ENCODE results near the gene GULP1.

GULP1 gene

DNA sequence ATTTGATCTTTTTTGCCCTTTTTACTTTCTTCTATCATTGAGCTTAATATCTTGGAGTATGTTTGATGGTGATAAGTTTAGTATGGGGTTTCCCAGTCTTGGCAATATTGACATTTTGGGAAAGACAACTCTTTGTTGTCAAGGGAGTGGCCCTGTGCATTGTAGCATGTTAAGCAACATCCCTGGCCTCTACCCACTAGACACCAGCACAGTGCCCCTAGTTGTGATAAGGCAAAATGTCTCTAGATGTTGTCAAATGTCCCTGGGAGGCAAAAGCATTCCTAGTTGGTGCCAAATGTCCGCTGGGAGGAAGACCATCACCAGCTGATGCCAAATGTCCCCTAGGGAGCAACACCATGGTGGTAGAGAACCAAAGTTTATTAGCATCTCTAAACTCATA lies 28.2 kb downstream of the GULP1 start:
- DNase-seq (ENCODE audit: low read depth), result no peak
- H3K4me3 ChIP-seq (ENCODE audit: low read depth, low read length), result no peak overlapping the region

DNA sequence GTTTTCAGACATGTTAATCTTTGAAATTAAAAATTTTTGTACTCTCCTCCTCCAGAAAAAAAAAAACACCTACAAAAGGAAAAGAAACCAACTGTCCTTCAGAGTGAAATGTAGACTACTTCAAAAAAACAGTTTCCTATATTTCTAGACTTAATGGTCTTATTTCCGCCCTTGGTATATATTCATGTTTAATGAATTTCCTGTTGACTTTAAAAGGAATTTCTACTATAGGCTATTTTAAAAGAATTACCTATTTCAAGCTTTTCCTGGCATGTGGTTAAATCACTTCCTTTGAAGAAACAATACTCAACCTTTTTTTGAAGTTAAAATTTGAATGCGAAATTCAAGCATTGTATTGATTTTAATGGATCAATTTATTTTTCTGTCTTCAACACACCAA lies 29.2 kb downstream of the GULP1 start:
- H3K4me3 ChIP-seq (ENCODE audit: low read depth, low read length), result no peak overlapping the region
- no peak for DNase-seq (ENCODE audit: low read depth)

DNA sequence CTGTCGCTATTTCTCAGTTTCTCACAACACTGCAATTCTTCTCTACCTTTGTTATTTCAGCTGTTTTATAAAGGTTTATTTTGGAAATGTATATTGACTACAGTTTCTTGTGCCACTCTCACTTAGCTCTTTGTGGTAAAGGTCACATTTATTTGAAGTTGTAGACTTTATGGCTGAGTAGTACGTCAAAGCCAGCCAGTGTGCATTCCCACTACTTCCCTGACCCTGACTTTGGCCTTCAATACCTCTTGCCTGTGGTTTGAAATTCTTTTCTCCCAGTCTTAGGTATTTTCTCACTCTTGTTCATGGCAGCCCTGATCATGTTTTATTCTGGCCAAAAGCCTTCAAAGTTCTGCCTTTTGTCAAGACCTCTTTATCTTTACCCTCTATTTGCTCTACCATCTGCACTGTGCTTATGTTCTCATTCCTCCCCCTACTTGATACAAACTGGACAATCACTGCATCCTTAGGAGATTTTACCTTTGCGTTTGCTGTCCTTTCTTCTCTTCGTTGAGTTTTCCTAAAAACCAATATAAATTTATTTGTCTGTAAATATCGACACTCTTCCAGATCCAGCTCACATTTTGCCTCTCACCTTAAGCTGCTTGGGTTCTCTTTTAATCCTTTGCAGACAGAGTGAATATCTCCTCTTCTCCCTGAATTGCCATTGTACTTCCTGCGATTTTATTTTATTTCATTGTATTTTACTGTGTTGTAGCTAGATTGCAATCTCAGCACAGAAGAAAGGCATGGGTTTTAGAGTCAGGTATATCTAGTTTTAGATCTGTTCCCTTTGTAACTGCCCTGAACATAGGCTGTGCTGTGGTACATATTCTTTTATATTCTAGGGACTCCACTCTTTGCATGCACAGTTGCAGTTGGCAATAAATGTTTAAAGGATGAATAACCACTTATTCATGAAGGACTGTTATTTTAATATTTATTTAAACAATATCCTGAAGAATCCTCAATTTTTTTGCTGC lies 31.2 kb downstream of the GULP1 start:
- H3K4me3 ChIP-seq (ENCODE audit: low read depth, low read length), result no peak overlapping the region
- DNase-seq (ENCODE audit: low read depth), result no peak

DNA sequence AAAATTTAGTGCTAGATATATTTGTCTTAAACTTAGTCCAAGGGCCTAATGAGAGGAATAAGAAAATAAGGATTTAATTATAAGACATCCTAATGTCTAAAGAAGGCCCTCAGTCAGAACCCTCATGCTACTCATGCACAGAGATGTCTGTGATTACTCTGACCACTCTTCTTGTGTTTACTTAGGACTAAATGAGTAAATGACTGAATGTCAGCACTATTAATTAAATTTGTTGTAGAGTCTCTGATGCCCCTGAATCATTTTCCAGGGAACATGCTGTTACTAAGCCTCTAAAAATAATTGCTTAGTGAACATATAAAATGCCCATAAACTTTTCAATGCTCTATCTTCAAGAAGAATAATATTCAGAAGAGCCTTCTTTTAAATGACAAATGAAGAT lies 32.4 kb downstream of the GULP1 start:
- DNase-seq (ENCODE audit: low read depth), result no peak
- no peak overlapping the region for H3K4me3 ChIP-seq (ENCODE audit: low read depth, low read length)

DNA sequence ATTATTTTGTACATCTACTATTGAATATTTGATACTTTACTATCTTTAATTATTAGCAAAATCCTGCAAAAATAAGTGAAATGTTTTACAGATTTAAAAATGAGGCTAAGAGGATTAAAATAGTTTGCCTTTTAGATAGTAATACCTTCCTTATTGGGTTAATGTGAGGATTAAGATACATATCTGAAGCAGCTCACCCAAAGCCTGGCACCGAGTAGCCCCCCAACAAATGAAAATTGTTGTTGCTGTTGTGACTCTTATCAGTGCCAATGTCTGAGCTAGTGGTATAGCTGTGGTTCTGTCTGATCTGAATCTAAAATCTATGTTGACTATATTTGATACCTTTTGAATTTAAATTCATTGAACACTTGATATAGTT lies 34.6 kb downstream of the GULP1 start:
- H3K4me3 ChIP-seq (ENCODE audit: low read depth, low read length), result no peak overlapping the region
- no peak for DNase-seq (ENCODE audit: low read depth)

DNA sequence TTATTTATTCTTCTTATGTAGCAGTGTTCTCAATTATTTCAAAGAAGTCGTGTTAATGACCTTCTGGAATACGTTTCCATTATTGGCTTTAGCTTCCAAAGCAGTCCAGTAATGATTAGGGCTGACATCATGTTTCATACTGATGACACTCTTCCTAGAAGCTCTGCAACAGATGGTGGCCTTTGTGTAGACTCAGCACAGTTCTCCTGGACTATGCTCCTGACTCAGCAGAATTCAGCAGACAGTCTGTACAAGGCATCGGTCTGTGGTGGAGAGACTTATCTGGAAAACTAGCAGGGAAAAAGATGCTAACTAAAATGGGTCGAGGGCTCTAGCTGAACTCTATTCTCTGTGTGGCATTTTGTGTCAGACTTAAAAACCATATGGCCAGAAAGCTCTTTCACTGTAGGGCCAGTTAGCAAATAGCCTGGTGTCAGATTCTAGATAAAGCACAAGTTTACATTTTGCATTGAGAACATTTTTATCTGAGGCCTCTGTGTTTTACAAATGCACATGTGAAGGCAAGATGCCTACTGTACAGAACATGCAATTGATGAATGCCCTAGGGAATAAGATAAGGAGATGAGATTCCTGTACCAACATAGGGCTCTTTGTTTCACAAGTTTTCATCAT lies 35.1 kb downstream of the GULP1 start:
- no peak overlapping the region for H3K4me3 ChIP-seq (ENCODE audit: low read depth, low read length)
- no peak for DNase-seq (ENCODE audit: low read depth)

DNA sequence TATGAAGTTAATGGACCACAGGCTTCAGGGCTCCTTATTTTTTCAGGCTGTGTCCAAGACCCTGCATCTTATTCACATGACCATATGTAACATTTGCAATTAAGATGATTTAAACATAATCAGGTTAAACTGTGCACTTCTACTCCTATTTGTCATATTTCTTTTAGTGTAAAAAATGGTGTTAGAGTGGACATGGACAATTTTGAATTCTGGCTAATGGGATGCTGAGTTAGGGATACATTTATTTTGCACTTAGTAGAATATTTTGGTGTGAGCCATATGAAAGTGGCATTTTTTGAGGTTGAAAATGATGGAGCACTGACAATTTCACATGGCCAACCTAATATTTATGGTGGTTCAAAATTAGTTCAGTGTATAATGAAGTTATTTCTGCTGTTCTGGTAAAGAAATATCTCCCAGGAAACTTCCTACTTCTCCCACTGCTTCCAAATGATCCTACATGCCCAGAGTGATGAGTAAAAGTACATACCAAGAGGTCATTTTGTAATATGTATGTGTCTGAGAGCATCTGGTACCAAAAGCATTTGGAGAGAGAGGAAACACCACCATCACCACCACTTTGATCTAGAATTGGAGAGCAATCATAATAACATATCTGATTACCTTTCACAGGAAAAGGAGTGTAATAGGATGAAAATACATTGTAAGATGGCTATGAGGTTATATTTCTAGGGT lies 36.0 kb downstream of the GULP1 start:
- no peak for DNase-seq (ENCODE audit: low read depth)
- no peak overlapping the region for H3K4me3 ChIP-seq (ENCODE audit: low read depth, low read length)

DNA sequence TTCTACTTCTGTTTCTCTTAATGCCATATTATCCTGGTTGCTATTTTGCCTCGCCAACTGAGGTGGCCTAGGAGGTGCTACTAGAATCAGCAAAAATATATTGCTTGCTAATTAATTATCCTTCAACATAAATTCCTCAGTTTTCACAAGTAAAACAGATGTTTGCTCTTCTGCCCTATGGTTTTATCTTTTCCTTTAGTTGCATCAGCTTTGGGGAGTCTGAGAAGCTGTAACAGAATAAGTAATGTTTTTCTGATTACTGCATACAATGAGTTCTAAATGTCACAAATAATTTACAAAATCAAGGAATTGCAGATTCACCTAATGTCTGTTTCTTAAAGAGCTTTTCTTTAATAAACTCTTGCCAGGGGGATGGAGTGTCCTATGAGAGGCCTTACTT lies 36.7 kb downstream of the GULP1 start:
- no peak overlapping the region for H3K4me3 ChIP-seq (ENCODE audit: low read depth, low read length)
- no peak for DNase-seq (ENCODE audit: low read depth)

DNA sequence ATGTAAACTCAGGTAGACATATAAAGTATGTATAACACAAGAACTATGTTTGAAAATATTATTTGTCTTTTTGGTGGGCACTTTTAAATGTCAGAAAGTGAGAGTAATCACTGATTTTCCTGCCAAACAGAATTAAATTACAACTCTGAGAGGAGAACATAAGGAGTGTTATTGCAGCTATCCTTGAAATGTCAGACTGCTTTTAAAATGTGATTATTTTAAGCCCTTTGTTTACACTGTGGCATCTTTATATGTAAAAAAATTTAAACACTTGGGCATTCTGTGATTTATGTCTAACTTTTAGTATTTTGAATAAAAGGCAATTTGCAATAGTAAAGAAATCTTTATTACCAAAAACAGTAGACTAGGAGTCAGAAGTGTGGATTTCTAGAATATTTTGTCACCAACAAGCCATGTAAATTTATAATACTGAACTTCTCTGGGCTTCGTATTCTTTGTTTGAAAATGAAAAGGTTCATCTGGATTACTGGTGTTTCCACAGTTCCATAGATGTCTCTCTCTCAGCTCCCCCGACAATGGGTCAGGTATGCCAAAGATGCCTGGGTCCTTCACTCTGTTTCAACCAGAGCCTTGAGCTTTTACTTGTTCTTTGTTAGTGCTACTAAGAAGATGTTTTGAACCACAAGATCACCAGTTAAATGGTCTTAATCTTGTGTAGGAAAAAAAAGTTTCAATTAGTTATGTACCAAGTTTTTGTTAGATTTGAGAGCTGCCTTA lies 38.8 kb downstream of the GULP1 start:
- no peak overlapping the region for H3K4me3 ChIP-seq (ENCODE audit: low read depth, low read length)
- no peak for DNase-seq (ENCODE audit: low read depth)

DNA sequence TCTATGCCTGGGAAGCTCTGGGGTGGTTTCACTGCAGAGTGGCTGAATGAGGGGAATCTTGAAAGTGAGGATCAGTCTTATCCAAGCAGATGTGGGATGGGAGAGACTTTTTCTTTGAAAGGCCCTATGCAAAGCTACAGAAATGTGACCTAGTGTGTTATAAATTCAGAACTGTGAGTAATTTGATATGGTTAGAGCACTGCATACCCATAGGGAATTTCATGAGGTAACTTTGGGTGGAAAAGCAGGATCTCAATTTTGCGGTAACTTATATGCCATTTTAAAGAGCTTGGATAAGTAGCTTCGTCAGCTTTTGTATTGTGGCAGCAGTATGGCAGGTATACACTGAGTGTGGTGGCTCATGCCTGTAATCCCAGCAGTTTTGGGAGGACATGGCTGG lies 40.9 kb downstream of the GULP1 start:
- no peak for DNase-seq (ENCODE audit: low read depth)
- no peak overlapping the region for H3K4me3 ChIP-seq (ENCODE audit: low read depth, low read length)

DNA sequence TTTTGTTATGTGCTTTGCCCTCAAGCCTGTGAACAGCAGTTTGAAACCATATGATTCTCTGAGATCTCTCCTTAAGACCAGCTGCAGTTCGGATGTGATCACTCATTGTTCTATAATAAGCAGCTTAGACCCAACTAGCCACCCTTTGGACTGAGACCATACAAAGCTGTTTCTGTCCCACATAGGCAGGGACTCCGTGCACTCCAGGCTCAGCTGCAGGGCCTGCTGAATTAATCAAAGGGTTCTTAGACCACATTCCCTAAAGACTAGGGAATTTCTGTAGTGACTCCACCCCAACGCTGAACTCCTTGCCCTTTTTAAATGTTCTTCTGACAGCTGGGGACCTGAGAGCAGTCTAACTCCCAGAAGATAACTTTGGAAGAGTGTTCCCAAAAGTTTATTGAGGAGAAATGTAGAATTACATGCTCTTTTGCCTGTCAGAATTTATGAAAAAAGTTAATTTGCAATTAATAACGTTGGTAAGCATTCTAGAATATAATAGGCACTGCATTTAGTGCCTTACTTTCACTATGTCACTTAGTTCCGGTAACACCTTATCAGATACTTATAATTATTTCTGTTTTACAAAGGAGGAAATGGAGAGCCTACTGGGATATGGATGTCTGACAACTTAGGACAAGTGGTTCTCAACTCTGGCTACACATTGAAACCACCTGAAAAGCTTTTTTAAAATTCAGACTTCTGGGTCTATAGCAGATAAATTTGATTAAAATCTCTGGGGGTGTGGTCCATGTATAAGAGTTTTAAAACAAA lies 42.3 kb downstream of the GULP1 start:
- no peak overlapping the region for H3K4me3 ChIP-seq (ENCODE audit: low read depth, low read length)
- no peak for DNase-seq (ENCODE audit: low read depth)

DNA sequence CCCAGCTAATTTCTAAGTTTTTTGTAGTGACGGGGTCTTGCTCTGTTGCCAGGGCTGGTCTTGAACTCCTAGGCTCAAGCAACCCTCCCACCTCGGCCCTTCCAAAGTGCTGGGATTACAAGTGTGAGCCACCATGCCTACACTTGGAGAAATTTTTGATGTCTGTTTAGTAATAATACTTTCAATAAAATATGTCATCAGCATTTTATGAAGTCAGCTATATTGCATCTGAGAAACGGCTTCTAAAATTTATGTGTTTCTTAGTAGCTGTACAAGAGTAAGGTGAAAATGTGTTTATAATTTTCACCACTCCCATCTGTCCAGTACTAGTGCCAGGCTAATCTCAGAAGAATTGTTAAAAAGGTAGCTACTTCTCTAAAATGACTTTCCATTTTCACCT lies 46.8 kb downstream of the GULP1 start:
- no peak for DNase-seq (ENCODE audit: low read depth)
- no peak overlapping the region for H3K4me3 ChIP-seq (ENCODE audit: low read depth, low read length)

DNA sequence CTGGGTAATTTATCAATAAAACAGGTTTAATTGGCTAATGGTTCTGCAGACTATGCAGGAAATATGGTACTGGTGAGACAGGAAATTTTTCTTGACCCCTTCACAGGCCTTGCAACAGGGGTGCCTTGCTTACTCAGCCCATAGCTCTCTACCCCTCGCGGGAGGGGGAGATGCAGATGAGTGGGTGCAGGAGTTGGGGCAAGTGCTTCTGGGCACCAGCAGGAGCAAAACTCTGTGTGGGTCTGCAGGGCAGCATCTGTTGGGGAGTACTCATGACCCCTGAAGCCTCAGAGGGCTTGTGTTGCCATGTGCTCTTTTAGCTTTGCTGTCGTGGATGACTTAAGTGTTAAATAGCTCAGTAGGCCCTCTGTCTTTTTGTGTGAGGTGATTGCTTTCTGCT lies 48.6 kb downstream of the GULP1 start:
- no peak overlapping the region for H3K4me3 ChIP-seq (ENCODE audit: low read depth, low read length)
- DNase-seq (ENCODE audit: low read depth), result no peak

DNA sequence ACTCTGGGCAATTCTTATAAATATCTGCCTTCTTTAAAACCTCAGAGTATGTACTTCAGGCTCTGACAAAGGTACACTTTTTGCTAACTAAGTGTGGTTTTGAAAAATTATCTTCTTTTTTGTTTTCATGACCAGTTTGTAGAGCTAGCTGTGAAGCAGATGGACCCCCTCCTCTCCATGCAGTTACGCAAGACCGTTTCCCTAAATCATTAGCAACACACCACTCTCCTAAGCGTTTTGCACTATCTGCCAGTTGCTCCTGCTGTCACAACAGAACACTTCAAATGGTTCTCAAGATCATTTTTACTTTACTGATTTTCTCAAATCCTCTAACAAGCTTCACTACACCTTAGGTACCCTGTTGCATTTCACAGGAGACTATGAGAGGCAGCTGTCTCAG lies 53.3 kb downstream of the GULP1 start:
- DNase-seq (ENCODE audit: low read depth), result no peak
- no peak overlapping the region for H3K4me3 ChIP-seq (ENCODE audit: low read depth, low read length)

DNA sequence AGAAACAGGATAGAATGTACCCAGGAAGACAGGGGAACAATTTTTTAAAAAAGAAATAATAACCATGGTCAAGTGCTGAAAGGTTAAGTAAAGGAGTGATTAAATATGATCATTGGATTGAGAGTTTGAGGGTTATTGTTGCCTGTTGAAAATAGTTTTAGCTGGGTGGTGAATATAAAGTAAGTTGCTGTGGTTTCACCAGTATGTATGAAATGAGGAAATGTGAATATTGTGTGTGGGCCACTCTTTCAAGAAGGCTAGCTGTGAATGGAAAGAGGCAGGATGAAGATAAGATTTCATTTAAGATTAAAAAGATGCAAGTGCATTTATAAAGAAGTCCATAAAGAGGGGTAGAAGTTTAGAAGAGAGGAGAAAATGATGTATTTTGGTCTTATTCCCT lies 53.8 kb downstream of the GULP1 start:
- no peak overlapping the region for H3K4me3 ChIP-seq (ENCODE audit: low read depth, low read length)
- DNase-seq (ENCODE audit: low read depth), result no peak

DNA sequence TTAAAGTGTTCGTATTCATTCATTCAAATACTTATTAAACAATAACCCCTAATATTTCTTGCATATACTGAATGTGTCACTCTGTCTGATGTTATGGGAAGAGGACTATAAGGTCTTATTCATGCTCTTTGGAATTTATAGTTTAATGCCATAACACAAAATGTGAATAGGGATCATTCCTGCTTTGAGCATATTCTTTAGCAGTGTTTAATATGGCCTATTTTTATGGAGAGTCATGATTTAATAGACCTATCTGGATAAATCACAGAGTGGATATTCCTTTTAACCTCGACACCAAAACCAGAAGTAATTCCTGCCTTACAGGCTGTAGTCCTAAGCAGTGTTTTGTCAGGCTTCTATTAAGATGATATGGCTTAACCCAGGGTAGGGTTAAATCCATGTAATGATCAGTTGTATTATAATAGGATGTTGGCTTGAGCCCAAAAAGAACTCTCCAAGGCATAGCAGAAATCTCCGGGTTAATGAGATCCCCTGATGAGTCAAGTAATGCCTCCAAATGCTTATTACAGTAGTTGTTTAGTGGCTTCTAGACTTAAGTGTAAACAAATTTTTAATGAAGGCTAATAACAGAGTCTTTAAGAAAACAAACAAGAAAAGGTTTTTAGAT lies 54.3 kb downstream of the GULP1 start:
- H3K4me3 ChIP-seq (ENCODE audit: low read depth, low read length), result no peak overlapping the region
- DNase-seq (ENCODE audit: low read depth), result no peak

DNA sequence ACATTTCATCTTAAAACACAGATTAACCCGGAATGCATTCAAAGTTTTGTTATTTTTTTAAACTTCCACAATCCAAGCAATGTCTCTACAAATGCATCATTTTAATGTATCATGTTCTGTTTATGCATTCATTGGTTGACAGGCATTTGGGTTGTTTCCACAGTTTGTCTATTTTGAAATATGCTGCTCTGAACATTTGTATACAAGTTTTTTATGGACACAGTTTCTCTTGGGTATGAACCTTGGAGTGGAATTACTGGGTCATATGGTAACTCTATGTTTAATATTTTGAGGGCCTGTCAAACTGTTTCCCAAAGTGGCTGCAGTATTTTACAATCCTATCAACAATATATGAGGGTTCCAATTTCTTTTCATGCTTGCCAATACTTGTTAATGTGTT lies 57.3 kb downstream of the GULP1 start:
- DNase-seq (ENCODE audit: low read depth), result no peak

DNA sequence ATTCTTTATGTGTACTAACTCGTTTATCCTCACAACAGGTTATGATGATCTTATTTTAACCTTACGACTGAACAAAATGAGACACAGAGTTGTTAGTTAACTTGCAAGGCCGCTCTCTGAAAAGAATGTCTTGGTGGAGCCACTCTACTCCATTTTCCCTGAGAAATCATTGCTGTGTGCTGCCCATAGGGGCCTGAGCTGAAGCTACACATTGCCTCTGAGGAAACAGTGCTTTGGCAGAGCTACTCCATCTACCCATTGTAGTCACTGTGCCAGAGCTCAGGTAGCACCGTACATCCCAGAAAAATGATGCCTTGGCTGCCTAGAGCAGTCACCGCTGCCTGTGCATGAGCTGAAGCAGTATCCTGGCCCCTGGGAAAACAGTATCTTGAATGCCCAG lies 61.6 kb downstream of the GULP1 start:
- no peak overlapping the region for H3K4me3 ChIP-seq (ENCODE audit: low read depth, low read length)
- DNase-seq (ENCODE audit: low read depth), result no peak

More for the DNA sequence above, 57.3 kb downstream of the GULP1 start:
- no peak overlapping the region for H3K4me3 ChIP-seq (ENCODE audit: low read depth, low read length)
